Panc1 (cell line): Measurements from ENCODE around the gene OSBPL5.

Experiments used
- POLR2AphosphoS5 ChIP-seq: IDR thresholded peaks from 2 replicates; pipeline ENCODE4 v1.6.1; 2012; ENCODE audit warnings: mild to moderate bottlenecking, low read depth, low read length, moderate library complexity
- REST ChIP-seq, 2 experiments: IDR thresholded peaks; 2 replicates each; pipeline ENCODE4 v1.6.1; 2011 to 2012; ENCODE audit warnings: low read depth in 2 of 2, control low read depth in 1 of 2, low read length in 1 of 2, mild to moderate bottlenecking in 1 of 2, moderate library complexity in 1 of 2; ENCODE audit not compliant: insufficient read depth in 1 of 2
- SIN3A ChIP-seq: IDR thresholded peaks from 2 replicates; pipeline ENCODE4 v1.6.1; 2012; ENCODE audit warnings: low read depth, mild to moderate bottlenecking, low read length, moderate library complexity, borderline replicate concordance; ENCODE audit not compliant: insufficient read depth
- TF ChIP-seq, protein P1 (sequence below): fragments of 450-650 bp; IDR thresholded peaks from 2 replicates; pipeline ENCODE4 v1.5.1; 2017; ENCODE audit warnings: mild to moderate bottlenecking

- TF ChIP-seq, protein P1, sequence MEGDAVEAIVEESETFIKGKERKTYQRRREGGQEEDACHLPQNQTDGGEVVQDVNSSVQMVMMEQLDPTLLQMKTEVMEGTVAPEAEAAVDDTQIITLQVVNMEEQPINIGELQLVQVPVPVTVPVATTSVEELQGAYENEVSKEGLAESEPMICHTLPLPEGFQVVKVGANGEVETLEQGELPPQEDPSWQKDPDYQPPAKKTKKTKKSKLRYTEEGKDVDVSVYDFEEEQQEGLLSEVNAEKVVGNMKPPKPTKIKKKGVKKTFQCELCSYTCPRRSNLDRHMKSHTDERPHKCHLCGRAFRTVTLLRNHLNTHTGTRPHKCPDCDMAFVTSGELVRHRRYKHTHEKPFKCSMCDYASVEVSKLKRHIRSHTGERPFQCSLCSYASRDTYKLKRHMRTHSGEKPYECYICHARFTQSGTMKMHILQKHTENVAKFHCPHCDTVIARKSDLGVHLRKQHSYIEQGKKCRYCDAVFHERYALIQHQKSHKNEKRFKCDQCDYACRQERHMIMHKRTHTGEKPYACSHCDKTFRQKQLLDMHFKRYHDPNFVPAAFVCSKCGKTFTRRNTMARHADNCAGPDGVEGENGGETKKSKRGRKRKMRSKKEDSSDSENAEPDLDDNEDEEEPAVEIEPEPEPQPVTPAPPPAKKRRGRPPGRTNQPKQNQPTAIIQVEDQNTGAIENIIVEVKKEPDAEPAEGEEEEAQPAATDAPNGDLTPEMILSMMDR: no peak
- TF ChIP-seq POLR2AphosphoS5: no peak
- no peak for TF ChIP-seq REST (IDR thresholded peaks at IDR 0.05; ENCODE audit: insufficient read depth in 1 of 2, low read depth in 2 of 2, low read length in 1 of 2)
- TF ChIP-seq SIN3A: no peak
Observed at GRCh38 chr11:3190600-3190999, 25.5 kb upstream of the OSBPL5 start.
